Epidermal melanocyte (primary cell): ENCODE measurements around the gene POLR2E.
A peak's percentile ranks its signal among the peaks of the same experiment; 100 is the strongest.

Source experiments
- DNase-seq: peaks from one replicate; pipeline ENCODE4 v3.0.0; 2011; ENCODE audit warnings: low spot score; ENCODE audit not compliant: insufficient read length

The POLR2E gene

GRCh38 chr19:1082165-1082927 lies 12.8 kb downstream of the POLR2E start:
- peak; percentile 60 for DNase-seq

- DNase-seq: no peak
Measured at GRCh38 chr19:1081301-1082164, 13.6 kb downstream of the POLR2E start.

GRCh38 chr19:1080360-1081161 lies 14.6 kb downstream of the POLR2E start:
- DNase-seq: no peak

GRCh38 chr19:1079566-1080111 lies 15.5 kb downstream of the POLR2E start:
- no peak for DNase-seq

- no peak for DNase-seq
Measured at GRCh38 chr19:1076951-1077350, 18.2 kb downstream of the POLR2E start.

- no peak for DNase-seq
Measured at GRCh38 chr19:1076046-1076386, 19.2 kb downstream of the POLR2E start.

GRCh38 chr19:1074544-1075283 lies 20.5 kb downstream of the POLR2E start:
- DNase-seq: no peak

GRCh38 chr19:1073956-1074517 lies 21.1 kb downstream of the POLR2E start:
- DNase-seq: no peak

GRCh38 chr19:1073063-1073955 lies 21.9 kb downstream of the POLR2E start:
- no peak for DNase-seq

- no peak for DNase-seq
Measured at GRCh38 chr19:1072371-1073015, 22.7 kb downstream of the POLR2E start.

- no peak for DNase-seq
Measured at GRCh38 chr19:1070931-1071791, 24.0 kb downstream of the POLR2E start.

- DNase-seq: no peak
Measured at GRCh38 chr19:1070576-1070930, 24.6 kb downstream of the POLR2E start.

- DNase-seq: peak; percentile 79
Measured at GRCh38 chr19:1069009-1069779, 26.0 kb downstream of the POLR2E start.

- DNase-seq: no peak
Measured at GRCh38 chr19:1068009-1069001, 26.9 kb downstream of the POLR2E start.

- DNase-seq: no peak
Measured at GRCh38 chr19:1067341-1067957, 27.7 kb downstream of the POLR2E start.
